ENCODE measurements around the gene MNT.

Gene MNT

DNA sequence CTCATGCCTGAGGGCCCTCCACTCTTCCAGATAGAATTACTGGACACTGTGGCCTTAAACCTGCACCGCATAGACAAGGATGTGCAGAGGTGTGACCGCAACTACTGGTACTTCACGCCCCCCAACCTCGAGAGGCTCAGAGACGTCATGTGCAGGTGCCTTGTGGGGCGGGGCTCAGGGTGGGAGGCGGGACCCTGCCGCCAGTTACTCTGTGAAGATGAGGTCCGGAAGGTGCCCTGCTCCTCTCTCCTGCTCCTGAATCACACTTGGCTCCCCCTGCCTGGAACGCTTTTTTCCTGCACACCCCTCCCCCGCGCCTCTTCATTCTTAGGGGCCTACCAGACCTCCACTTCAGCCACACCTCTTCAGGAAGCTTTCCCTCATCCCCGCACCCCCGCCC is 24.8 kb downstream of the MNT start:
- TF ChIP-seq, protein P1, sequence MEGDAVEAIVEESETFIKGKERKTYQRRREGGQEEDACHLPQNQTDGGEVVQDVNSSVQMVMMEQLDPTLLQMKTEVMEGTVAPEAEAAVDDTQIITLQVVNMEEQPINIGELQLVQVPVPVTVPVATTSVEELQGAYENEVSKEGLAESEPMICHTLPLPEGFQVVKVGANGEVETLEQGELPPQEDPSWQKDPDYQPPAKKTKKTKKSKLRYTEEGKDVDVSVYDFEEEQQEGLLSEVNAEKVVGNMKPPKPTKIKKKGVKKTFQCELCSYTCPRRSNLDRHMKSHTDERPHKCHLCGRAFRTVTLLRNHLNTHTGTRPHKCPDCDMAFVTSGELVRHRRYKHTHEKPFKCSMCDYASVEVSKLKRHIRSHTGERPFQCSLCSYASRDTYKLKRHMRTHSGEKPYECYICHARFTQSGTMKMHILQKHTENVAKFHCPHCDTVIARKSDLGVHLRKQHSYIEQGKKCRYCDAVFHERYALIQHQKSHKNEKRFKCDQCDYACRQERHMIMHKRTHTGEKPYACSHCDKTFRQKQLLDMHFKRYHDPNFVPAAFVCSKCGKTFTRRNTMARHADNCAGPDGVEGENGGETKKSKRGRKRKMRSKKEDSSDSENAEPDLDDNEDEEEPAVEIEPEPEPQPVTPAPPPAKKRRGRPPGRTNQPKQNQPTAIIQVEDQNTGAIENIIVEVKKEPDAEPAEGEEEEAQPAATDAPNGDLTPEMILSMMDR (IDR thresholded peaks at IDR 0.05; ENCODE audit: low read depth, low read length) = no peak
- no peak overlapping the region for H3K4me3 ChIP-seq (ENCODE audit: low read depth, low read length)

DNA sequence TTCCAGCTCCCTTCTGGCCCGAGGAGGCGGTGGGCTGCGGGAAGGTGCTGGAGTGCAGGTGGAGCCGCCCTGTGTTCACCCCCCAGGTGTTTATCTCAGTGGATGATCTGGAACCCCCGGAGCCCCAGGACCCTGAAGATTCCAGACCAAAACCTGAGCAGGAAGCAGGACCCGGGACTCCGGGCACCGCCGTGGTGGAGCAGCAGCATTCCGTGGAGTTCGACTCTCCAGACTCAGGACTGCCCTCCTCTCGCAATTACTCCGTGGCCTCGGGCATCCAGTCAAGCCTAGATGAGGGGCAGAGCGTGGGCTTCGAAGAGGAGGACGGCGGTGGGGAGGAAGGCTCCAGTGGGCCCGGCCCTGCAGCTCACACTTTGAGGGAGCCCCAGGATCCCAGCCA is 25.5 kb downstream of the MNT start:
- TF ChIP-seq, protein P1 (IDR thresholded peaks at IDR 0.05; ENCODE audit: low read depth, low read length) = no peak
- no peak overlapping the region for H3K4me3 ChIP-seq (ENCODE audit: low read depth, low read length)

DNA sequence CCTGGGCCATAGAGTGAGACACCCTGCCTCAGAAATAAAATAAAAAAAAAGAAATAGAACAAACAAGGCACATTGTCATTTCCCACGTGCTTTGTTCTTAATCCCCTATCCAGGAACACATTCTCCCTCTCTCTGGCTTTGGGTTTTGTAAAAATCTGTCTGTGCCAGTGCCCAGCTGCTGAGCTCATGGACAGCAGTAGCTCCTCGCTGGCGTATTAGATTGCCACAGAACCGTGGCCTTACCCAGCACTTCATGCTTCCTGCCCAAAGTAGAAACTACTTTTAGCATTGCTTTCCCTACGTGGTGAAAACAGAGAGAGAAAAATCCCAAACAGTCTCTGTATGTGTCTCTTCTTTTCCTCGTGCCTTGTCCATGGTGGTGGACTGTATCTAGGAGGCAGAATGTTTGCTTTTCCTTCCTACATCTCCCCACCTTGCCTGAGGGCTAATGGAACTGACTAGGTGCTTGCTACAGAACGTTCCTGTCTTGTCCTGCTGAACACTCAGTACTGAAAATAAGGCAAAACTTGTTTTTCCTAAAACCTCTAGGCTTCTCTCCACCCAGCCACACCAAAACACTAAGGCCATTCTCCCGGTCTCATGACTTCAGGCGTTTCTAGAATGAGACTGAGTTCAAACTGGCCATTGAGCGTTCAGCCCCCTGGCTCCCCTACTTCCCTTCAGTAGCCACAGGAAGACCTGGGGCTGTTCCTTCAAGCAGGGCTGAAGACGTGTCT is 26.1 kb downstream of the MNT start:
- TF ChIP-seq, protein P1 (IDR thresholded peaks at IDR 0.05; ENCODE audit: low read depth, low read length) = no peak

DNA sequence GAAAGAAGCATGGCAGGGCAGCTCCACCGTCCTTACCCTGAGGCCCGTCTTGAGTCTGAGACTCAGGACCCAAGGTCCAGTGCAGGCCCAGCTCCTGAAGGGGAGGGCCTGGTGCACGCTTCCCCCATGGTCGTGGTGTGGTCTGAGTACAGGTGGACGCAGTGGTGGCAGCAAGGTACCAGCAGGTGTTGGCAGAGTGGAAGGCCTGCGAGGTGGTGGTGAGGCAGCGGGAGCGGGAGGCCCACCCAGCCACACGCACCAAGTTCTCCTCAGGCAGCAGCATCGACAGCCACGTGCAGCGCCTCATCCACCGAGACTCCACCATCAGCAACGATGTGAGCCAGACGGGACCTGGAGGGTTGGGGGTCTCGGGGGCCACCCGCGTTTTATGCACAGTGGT is 27.7 kb downstream of the MNT start:
- no peak overlapping the region for H3K4me3 ChIP-seq (ENCODE audit: low read depth, low read length)
- TF ChIP-seq, protein P1 (IDR thresholded peaks at IDR 0.05; ENCODE audit: low read depth, low read length) = no peak

More for the DNA sequence above, 26.1 kb downstream of the MNT start:
- H3K4me3 ChIP-seq (ENCODE audit: low read depth, low read length) = no peak overlapping the region

DNA sequence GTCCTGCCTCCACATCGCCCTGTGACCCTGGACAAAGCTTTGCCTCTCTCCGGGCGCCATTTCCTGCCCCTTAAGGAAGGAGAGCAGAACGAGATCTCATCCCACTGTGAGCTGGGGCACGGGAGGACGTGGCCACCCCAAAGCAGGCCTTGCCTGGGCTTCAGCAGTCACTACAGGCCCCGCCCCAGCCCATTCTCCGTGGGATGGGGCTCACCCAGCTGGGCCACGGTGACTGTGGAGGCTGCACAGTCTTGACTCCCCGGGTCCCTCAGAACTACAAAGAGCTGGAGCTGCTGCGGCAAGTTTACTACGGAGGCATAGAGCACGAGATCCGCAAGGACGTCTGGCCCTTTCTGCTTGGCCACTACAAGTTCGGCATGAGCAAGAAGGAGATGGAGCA is 28.2 kb downstream of the MNT start:
- TF ChIP-seq, protein P1 (IDR thresholded peaks at IDR 0.05; ENCODE audit: low read depth, low read length) = no peak
- H3K4me3 ChIP-seq (ENCODE audit: low read depth, low read length) = no peak overlapping the region

DNA sequence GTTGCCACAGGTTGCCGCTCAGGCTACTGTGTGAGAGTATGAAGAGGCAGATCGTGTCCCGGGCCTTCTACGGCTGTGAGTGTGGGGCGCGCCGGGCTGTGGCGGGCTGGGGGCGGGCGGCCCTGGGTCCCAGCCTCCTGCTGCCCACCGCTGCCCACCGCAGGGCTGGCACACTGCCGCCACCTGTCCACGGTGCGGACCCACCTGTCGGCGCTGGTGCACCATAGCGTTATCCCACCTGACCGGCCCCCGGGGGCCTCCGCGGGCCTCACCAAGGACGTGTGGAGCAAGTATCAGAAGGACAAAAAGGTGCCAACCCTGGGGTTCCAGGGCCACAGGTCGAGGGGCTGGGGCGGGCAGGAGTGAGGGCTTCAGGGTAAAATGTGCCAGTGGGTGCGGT is 28.7 kb downstream of the MNT start:
- TF ChIP-seq, protein P1 (IDR thresholded peaks at IDR 0.05; ENCODE audit: low read depth, low read length) = no peak
- H3K4me3 ChIP-seq (ENCODE audit: low read depth, low read length) = no peak overlapping the region

DNA sequence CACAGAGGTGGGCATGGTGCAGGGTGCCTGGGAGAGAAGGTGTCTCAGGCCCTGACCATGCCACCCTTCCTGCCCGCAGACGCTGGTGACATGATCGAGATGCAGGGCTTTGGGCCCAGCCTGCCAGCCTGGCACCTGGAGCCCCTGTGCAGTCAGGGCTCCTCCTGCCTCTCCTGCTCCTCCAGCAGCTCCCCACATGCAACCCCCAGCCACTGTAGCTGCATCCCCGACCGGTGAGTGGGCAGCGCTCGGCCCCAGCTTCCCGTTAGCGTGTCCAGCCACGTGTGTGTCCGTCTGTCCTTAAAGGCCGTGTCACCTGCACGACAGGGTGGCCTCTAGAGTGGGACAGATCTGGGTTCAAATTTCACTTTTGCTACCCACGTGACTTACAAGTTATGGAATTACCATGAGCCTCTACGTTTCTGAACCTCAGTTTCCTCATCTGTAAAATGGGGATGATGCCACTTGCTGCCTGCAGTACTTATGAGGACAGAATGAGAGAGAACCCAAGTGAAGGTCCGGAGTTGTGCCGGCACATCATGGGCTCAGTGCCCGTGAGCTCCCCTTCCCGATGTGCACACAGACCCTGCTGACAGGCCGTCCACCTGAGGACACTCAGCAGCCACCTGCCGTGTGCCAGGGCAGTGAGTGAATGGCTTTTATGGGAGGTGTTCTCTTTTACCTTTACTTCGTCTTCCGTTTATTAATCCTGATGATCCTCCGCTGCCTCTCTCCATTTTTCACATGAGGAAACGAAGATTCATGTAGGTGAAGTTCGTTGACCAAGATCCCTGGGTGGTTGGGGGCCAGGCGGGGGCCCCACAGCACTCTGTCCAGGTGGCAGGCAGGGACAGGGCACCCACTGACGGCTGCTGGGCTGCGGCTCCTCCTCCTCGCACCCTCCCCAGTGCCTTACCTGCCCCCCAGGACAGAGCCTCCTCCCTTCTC is 29.4 kb downstream of the MNT start:
- TF ChIP-seq, protein P1 (IDR thresholded peaks at IDR 0.05; ENCODE audit: low read depth, low read length) = no peak
- H3K4me3 ChIP-seq (ENCODE audit: low read depth, low read length) = no peak overlapping the region
